HG02973 (cell line): ENCODE data around the gene FAM25G.

ENCODE experiments used
- ATAC-seq: cut with Tn5 transposase; IDR thresholded peaks from one replicate; pipeline ENCODE4 v1.9.1; 2021; ENCODE audit warnings: moderate library complexity; ENCODE audit not compliant: unreplicated experiment

Gene FAM25G

GRCh38 chr10:47449102-47449978 lies 42.2 kb downstream of the FAM25G start:
- no peak for ATAC-seq

DNA sequence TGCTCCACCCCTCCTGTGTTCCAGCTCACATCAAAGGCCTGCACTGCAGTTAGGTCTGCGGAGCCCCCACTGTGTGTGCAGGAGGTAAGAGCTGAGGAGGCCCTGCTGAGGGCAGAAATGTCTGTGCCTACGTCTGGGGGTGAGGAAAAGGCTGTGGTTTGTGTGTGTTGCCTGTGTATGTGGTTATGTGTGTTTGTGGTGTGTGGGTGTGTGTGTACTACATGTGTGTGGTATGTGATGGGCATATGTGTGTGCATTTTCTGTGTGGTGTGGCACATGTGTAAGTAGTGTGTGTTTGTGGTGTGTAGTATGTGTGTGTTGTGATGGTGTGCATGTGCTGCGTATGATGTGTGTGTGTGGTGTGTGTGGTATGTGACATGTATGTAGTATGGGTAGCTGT lies 43.8 kb downstream of the FAM25G start:
- ATAC-seq, result no peak

DNA sequence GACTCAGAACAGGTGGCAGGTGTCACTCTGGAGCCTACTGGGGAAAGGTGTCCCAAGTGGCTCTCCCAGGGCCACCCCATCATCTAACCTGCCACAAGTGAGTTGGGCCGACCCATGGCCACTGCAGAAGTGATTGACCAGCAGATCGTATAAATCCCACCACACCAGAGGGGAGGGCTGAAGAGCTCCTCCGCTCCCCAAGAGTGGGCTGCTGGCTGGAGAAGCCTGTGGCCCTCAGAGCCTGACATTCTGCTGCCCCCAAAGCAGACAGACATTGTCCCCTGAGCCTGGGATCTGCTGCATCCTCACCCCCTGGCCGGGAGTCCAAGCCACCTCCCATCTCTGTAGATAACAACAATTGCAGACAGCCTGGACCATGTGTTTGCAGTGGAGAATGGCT lies 44.3 kb downstream of the FAM25G start:
- ATAC-seq, result no peak

GRCh38 chr10:47445720-47446119 lies 45.8 kb downstream of the FAM25G start:
- no peak for ATAC-seq

DNA sequence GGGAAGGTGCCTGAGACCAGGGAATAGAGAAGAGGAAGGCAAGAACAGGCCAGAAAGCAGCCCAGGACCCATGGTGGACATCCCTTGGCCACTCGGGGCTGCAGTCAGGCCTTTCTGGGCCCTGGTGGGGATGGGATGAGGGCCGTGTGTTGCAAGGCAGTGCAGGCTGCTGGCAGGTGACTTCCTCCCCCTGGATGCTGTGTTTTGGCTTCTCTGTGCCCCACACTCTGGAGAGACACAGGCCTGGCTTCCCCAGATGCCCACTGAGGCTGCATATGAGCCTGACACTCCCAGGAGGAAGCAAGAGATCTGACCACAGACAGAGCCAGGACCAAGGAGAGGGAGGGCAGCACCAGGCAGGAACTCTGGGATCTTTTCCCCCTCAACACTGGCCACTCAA lies 47.5 kb downstream of the FAM25G start:
- no peak for ATAC-seq

DNA sequence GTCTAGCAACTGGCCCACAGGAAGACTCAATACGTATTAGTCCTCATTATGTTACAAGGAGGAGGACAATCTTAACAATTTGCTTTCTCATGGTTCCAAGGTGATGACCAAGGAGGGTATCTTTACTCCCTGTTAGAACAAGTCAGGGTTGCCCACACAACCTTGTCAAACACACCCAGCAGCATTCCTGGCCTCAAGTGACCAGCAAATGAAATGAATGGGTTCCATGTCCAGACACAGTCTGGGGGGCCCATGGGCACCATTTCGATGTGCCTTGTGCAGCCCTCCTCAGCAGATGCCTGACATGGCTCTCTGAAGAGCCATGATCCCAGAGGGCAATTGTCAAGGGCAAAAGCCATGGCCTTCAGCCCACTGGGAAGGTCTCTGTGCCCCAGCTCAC lies 48.4 kb downstream of the FAM25G start:
- no peak for ATAC-seq

DNA sequence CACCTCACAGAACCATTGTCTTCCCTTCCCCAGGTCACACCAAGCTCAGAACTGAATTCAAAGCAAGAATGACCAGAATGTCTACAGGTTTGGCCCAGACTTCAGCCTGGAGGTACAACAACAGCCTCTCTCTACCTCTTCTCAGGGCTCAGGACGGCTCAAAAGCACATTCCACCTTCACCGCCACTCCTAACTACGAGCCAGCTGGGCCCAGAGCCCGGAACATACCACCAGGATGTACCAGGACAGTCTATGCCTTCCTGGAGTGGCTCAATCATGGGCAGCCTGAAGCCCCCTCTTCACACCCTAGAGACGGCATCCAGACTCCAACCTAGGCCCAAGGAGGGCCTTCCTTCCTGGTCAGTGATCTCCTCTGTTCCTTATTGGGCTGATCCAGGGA lies 49.1 kb downstream of the FAM25G start:
- no peak for ATAC-seq

DNA sequence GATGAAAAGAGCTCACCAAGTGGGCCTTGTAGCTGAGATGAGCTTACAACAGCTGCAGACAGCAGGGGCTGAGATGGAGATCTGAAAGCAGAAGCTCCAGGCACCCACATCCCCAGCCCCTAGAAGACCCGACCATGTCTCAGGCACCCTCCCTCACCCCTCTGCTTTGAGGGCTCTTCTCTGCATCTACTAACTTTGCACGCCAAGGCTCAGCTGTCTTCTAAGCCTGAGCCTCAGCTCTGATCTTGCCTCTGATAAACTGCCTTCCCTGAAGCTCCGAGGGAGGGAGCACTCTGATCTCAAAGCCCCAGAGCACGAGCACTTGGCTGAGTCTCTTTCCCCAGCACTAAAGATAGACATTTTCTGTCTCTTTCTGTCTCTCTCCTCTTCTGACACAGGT lies 49.6 kb downstream of the FAM25G start:
- no peak for ATAC-seq

DNA sequence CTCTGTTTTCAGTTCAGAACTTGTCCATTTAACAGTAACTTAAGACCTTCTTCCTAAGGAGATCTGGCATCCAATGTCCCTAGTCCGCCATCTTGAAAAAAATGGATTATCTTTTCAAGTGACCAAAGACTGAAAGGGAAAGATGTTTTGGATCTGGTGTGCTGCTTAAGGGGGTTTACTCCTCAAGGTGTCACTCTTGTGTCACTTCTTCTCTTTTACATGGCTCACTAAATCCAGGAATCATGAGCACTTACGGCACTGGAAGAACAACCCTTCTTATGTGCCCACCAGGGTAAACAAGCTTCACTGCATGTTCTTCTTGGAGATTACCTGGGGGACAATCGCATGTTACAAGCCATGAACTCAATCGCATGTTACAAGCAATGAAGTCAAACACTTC lies 51.3 kb downstream of the FAM25G start:
- ATAC-seq, result no peak

DNA sequence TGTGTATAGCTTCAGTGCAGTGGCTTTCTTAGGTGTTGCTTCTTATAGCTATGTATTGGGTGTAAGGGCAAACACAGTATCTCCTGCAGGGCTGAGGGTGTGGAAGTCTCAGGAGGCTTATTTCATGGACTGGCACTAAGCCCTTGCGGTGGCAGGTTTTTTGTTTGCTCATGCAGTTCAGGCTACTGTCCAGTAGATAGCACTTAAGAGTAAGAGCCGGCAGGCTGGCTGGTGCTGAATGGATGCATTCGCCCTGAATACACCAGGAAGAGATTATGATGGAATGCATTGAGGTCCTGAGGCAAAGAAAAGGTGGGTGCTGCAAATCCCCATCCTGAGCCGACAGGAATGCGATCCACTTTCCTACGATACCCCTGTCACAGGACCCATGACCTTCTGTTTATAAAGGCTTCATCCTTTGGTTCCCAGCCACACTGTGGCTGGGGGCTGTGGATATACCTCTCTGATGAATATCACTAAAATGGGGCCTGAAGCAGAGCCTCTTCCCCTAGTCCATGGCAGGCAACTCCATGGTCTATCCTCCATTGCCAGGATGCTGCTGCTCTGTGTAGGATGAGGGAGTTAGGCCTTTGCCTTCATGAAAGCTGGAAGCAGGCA lies 52.5 kb downstream of the FAM25G start:
- ATAC-seq, result no peak
